VCaP (cell line): ENCODE data around the gene CEP164.

ENCODE experiments used
- H3K27ac ChIP-seq: fragments of 450-650 bp; 2 replicates; pipeline ENCODE4 v1.5.1; 2017
- TF ChIP-seq, protein P1 (sequence below): fragments of 450-650 bp; conservative IDR thresholded peaks from 2 replicates; pipeline ENCODE4 v1.5.1; 2017; ENCODE audit warnings: mild to moderate bottlenecking, moderate library complexity

The CEP164 gene

GRCh38 chr11:117457031-117457785 is 129.6 kb downstream of the CEP164 start:
- TF ChIP-seq, protein P1, sequence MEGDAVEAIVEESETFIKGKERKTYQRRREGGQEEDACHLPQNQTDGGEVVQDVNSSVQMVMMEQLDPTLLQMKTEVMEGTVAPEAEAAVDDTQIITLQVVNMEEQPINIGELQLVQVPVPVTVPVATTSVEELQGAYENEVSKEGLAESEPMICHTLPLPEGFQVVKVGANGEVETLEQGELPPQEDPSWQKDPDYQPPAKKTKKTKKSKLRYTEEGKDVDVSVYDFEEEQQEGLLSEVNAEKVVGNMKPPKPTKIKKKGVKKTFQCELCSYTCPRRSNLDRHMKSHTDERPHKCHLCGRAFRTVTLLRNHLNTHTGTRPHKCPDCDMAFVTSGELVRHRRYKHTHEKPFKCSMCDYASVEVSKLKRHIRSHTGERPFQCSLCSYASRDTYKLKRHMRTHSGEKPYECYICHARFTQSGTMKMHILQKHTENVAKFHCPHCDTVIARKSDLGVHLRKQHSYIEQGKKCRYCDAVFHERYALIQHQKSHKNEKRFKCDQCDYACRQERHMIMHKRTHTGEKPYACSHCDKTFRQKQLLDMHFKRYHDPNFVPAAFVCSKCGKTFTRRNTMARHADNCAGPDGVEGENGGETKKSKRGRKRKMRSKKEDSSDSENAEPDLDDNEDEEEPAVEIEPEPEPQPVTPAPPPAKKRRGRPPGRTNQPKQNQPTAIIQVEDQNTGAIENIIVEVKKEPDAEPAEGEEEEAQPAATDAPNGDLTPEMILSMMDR = no peak
- peak overlapping the region; percentile 67 for H3K27ac ChIP-seq

DNA sequence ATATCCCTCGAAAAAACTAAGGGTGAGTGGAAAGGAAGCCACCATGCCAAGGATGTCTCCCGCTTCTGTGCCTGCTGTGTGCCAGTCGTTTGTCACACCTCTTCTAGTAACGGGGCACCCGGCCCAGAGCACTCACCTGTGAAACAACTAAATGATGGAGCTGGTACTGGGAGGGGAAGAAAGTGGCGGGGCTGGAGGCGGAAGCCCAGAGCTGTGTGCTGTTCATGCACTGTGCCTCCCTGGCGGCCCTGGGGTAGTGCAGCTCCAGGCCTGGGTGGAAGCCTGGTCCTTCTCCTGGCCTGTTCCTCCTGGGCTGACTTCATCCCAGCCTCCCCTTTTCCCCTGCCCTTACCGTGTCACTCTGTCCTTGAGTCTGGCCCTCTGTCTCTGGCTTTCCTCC is 130.2 kb downstream of the CEP164 start:
- TF ChIP-seq, protein P1 = no peak

DNA sequence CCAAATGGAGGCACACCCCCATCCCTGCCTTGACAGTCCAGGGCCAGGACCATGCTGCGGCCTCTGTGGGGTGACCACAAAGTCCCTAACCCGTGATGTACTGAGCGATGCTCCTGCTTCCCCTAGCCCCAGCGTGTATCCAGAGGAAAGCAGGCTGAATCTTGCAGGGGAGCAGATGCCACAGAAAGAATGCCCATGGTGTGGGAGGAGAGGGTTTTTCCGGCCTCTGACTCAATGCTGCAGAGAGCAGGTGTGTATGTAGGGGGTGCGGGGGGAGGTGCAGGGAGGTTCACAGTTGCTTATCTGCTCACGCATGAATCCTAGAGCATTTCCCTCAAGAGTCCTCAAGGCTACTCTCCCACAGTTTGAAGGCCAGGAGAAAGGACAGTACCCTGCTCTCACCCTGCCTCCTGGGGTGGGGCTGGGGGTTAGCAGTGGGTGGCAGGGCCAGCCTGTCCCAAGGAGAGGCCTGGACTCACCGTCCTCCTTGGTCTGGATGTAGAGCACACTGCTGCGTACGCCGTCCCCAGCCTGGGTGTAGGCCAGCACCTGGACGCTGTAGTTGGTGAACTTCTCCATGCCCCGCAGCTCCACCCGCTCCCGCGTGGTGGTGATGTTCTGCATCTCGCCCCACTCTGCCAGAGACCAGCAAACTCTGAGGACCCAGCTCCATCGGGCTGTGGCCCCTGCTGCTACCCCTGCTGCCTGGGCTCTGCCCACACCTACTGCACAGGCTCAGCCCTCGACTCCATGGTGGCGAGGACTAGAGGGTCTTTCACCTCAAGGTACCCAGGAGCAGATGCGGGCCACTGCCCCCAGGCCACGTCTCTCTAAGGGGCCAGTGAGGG is 130.8 kb downstream of the CEP164 start:
- TF ChIP-seq, protein P1 = no peak
- H3K27ac ChIP-seq = peak overlapping the region; percentile 67; the same call in 1 of the 2 replicates

More for the DNA sequence above, 130.2 kb downstream of the CEP164 start:
- peak overlapping the region; percentile 67 for H3K27ac ChIP-seq

GRCh38 chr11:117459123-117459978 is 131.7 kb downstream of the CEP164 start:
- no peak overlapping the region for H3K27ac ChIP-seq
- TF ChIP-seq, protein P1 = no peak

DNA sequence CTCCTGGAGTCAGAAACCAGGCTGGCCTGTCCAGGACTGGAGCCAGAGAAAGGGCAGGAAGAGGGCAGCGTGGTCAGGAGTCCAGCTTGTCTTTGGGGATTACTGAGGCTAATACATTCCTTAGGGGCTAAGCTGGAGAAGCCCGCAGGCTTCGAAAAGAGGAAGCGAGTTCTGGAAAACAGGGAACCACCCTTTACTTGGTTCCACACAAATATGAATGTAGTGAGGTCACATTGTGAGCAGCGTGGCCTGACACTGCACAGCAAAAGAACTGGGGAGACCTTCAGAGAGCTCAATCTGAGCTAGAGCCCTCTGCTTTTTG is 132.3 kb downstream of the CEP164 start:
- no peak overlapping the region for H3K27ac ChIP-seq
- TF ChIP-seq, protein P1 = no peak

- no peak overlapping the region for H3K27ac ChIP-seq
- TF ChIP-seq, protein P1 = no peak
Observed at GRCh38 chr11:117461396-117462182, 133.9 kb downstream of the CEP164 start.
